ENCODE data around the gene XRCC6.

- no peak for TF ChIP-seq POLR2A (IDR thresholded peaks at IDR 0.05; ENCODE audit: borderline replicate concordance, extremely low read depth, insufficient read depth, insufficient read length)
- TF ChIP-seq CTCF (IDR thresholded peaks at IDR 0.05 in 2 of 3, conservative IDR thresholded peaks at IDR 0.05 in 1 of 3; ENCODE audit: borderline replicate concordance in 1 of 3, insufficient read depth in 1 of 3, low read depth in 2 of 3, low read length in 2 of 3) = no peak
Measured at GRCh38 chr22:41681616-41682015, 60.5 kb downstream of the XRCC6 start.
